Dedifferentiated amniotic fluid mesenchymal stem cell (primary cell): ENCODE data around the gene RGS6.

Experiments
- DNase-seq: peaks from one replicate; pipeline ENCODE4 v3.0.0-alpha.2; 2016; ENCODE audit errors: extremely low spot score

RGS6 gene

GRCh38 chr14:71947947-71948500 is 15.8 kb downstream of the RGS6 start:
- DNase-seq = no peak

DNA sequence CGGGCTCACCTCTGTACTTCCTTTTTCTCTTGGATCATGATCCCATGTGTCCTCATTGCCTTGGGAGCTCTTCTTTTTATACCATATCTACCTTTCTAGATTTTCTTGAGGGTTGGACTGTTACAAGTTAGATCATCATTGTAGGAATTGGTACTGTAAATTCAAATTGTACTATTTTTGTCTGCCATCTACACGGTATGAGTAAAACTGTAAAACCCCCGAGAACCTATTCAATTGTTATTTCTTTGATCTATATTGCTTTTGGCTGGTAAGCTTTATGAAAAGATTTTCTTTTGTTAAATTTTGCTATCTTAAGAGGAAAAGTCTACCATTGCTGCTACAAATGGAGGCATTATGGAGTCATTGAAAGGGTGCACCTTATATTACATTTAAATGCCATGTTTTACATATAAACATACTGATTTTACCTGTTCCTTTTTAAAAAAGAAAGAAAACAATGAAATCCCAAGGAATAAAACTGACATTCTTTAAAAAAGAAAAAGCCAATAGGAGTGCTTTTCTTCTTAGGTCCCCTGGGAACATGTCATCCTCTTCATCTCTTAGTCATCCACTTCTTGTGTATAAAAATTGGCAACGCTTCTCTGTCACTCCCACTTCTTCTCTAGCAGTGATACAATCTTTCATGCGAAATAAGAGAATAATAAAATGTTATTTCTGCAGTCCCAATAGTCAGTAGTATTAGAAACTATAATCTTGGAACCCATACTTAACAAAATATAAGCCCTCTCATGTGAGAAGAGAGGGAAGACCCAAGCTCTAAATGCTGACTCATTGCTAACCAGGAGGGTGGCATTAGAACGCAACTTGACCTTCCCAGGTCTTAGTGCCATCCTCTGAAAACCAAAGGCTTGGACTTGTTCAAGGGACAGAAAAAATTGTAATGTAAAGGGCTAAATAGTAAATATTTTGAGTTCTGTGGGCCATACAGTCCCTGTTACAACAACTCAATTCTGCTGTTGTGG is 20.4 kb downstream of the RGS6 start:
- no peak for DNase-seq

DNA sequence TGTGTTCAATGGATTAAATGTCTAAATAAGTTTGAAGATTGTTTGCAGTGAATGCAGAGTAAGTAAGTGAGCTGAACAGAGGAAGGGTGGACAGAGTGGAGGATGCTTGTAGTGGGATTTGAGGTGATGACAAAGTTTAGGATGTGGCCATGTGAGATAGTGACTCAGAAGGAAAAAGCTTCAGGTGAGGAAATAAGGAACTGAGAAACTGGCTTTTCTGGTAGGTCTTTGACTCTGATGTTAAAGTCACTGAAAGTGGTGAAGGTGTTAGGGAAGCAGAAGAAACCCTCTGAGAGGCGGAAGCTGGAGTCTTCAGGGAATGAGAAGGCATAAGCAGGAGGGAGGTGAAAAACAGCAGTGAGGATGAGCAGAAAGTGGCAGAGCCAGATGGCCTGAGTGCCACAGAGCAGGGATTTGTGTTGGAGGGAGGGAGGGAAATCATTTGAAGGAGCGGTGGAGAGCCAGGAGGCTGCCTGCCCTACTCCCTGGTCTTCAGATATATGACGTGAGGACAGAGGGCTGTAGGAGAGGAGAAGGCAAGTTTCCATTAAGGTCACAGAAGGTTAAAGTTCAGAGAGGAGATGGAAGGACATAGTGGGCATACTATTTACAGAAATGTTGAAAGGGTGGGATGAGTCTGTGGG is 24.8 kb downstream of the RGS6 start:
- DNase-seq = no peak

- no peak for DNase-seq
Observed at GRCh38 chr14:71959055-71959454, 26.8 kb downstream of the RGS6 start.

DNA sequence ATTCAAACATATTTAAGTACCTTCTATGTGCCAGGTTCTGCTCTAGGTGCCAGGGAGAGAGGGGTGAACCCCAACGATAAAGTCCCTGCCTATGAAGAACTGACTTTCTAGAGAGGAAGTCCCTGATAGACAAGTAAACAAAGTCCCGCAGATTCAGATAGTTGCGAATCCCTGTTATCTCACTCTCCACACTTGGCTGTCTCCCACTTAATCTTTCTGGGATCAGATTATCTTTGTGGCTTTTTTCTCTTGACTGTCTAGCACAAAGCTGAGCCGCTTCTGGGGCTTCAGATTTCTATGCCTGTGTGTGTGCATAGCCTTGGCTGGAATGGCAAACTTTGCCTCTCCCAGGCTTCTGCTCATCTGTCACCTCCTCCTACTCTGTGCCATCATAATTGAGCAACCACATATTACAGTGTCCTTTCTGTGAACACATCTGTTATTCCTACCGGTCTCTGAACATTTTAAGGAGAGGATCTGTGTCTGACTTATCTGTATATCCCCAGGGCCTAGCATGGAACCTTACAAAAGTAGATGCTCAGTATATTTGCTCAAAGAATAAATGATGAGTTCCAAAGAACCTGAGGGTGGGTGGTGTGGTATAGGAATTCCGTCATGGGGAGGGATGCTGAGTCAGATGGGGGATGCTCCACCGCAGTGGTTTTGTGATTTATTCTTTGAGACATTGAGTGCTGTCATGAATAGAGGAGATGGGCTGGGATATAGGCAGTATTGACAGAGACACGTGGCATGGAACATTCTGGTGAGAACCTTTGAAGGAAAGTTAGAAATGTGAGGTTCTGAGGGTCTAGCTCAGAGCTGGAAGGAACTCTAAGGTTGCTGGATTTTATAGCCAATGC is 28.5 kb downstream of the RGS6 start:
- DNase-seq = no peak

DNA sequence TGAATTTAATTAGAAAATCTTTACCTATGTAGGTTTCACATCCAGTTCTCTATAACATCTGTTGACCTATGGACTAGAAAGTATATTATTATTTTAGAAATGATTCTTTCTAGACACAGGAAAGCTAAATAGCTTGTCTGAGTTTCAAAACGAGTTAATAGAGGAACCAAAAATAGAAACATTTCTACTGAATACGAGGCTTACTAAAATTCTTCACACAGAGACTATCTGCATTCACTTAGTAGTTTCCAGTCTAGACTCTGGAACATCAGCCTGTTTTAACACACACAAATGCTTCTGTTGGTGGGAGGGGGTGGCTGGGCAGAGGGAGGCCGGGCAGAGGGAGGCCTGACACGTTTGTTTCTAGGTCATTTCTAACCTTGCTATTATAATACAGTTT is 29.7 kb downstream of the RGS6 start:
- DNase-seq = no peak

- DNase-seq = no peak
Observed at GRCh38 chr14:71964716-71965115, 32.5 kb downstream of the RGS6 start.

GRCh38 chr14:71966528-71966927 is 34.3 kb downstream of the RGS6 start:
- DNase-seq = no peak

DNA sequence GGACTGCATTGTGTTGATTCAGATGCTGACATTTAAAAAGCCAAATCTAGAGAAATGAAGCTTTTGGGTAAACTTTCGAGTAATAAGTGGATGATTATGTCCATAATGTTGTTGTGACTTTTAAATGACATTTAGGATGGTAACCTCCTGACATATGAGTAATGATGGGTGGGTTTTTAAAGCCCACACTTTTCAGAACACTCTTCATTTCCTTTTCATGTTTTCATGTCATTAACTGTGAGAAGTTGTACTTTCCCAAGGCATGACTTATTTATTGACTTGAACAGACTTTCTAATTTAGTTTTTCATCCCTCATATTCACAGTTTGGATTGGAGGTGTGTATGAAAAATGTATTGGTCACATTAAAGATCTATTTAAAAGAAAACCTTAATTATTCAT is 35.5 kb downstream of the RGS6 start:
- no peak for DNase-seq

DNA sequence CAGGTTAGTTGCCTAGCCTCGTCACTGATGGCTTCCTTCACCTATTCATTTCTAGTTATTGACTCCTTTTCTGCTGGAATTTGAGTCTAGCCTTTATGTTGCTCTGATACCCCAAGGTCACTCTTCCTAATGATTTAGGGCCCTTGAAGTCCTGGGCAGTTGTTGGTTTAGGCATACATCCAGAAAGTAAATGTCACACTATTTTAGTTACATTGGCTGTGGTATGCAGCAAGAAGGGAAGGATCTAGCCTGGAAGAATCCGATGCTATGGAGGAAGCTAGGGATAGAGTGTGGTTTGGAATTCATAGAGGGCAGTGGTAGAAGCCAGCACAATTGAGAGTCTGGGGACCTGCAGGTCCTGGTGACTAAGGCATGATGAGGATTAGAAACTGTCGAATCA is 38.0 kb downstream of the RGS6 start:
- DNase-seq = no peak

DNA sequence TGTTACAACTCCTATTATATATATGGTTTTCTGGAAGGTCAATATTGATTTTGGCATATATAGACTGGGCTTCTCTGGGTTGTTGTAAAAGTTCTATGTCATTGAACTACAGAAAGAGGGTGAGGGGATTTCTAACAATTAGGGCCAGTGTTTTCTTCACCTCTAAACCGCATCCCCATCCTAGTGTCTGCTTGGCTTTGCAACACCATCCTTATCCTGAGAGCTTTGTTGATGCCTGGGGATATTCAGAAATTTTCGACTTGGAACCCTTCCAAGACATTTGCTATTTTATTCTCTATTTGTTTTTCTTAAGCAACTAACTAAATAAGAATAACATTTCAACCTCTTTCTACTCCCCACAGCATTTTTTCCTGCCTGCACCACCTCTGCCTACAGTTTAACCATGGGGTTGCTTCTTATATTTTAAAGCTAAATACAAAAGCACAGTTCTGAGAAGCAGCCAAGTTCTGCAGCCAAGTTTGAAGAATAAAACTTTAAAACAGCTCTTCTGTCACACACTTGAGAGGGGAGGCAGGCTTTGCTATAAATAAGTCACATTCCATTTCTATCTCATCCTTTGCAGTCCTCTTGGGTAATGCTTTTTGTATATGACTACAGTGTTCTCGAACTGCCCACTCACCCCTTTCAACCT is 53.4 kb downstream of the RGS6 start:
- DNase-seq = peak; percentile 46

GRCh38 chr14:71988476-71988875 is 56.2 kb downstream of the RGS6 start:
- no peak for DNase-seq

DNA sequence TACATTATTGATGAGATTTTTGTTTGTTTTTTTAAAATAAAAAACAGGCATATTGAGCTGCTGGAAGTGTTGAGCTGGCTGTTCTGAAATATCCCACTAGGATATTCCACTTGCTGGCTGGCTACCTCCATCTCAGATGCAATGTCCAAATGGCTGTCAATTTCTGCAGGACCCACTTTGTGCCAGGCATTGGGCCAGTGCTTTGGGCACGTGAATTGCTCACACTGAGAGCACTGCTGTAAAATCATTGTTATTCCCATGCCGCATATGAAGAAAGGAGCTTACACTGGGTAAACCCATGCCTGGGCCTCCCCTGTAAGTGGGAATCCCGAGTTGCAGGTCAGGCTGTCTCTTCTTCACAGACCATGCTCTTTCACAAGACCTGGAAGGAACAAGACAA is 56.7 kb downstream of the RGS6 start:
- no peak for DNase-seq

DNA sequence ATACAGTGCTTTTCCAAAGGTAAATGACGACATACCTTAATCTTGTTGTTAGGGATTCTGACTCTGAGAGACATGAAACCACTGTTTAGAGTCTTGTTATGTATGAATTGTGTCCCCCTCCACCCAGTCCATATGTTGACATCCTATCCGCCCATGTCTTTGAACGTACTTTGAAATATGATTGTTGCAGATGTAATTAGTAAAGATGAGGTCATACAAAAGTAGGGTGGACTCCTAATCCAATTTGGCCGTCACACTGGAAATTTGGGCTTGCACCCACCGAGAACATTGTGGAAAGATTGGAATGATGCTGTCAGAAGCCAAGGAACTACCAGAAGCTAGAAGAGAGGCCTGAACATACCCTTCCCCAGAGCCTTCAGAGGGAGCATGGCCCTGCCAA is 62.2 kb downstream of the RGS6 start:
- no peak for DNase-seq

DNA sequence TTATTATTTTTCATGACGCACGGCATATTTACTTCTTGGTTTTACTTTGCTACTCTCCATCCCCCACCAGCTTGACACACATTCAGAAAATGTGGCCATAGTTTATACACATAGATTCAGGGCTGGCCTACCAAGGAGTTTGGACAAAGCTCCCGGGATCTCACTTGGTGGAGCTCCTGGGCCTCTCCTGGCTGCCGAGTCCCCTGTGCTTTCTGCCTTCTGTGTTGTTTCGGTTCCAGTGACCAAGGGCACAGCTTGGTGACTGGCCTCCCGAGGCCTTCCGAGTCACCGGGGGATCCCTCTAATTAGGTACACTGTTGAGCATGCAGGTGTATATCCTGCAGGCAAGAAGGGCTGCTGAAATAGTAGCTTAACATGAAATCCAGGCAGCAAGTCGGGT is 63.5 kb downstream of the RGS6 start:
- no peak for DNase-seq

- no peak for DNase-seq
Observed at GRCh38 chr14:71996610-71997009, 64.4 kb downstream of the RGS6 start.

- no peak for DNase-seq
Observed at GRCh38 chr14:72000907-72001306, 68.7 kb downstream of the RGS6 start.

DNA sequence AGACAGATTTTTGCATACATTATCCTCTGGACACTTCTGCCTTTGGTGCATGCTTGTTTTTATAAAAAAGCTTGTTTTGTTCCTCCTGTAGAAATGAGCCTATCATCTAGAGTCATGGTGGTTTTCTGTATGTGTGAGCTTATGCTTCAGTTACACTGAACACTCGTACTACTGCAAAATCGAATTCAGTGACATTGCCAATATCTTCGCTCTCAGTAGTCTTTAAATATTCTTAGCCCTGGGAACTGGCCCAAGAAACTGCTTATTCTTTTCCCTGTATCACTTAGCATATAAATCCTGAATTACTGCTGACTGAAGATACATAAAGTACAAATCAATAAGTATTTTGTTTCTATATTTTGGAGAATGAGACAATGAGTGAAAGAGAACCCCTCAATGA is 70.5 kb downstream of the RGS6 start:
- DNase-seq = no peak

- no peak for DNase-seq
Observed at GRCh38 chr14:72008666-72009065, 76.4 kb downstream of the RGS6 start.

GRCh38 chr14:72010474-72010873 is 78.2 kb downstream of the RGS6 start:
- DNase-seq = no peak

GRCh38 chr14:72013721-72014345 is 81.6 kb downstream of the RGS6 start:
- no peak for DNase-seq
